PC-3 (cell line): ENCODE data around the gene MAST4. TPM values are rescaled to one million over a fixed set of nuclear protein-coding genes. Genes with fewer than 3 reads are reported as not detected.

Experiments
- ATAC-seq: fragments of 200-7000 bp; cut with Tn5 transposase; 2 replicates; pipeline ENCODE4 v1.9.1; 2020; ENCODE audit warnings: mild to moderate bottlenecking, moderate library complexity
- BruUV-seq: library from RNA; stranded (reverse); fragments of 400-500 nt; replicated peaks from 2 replicates; lab custom pipeline; 2021; lab: Mats Ljungman, UMichigan
- CTCF ChIA-PET: fragments of 300-600 bp; sonication (Branson Sonifier 250); formaldehyde crosslinking; loops from one replicate; lab custom pipeline; 2022; ENCODE audit warnings: antibody characterized with exemption; lab: Charles Lee
- POLR2A ChIA-PET: fragments of 300-600 bp; sonication (Branson Sonifier 250); formaldehyde crosslinking; loops from one replicate; lab custom pipeline; 2022; ENCODE audit warnings: antibody characterized with exemption; ENCODE audit not compliant: unreplicated experiment; lab: Charles Lee
- DNase-seq: peaks from one replicate; pipeline ENCODE4 v3.0.0-alpha.2; 2015
- H2AFZ ChIP-seq: fragments of 300-600 bp; sonication (generic); 2 replicates; pipeline ENCODE4 v1.6.0; 2016; ENCODE audit warnings: antibody characterized with exemption, low read length
- H3F3A ChIP-seq: fragments of 300-600 bp; sonication (generic); one replicate; pipeline ENCODE4 v1.6.0; 2017; ENCODE audit warnings: antibody characterized with exemption, low read length, control low read depth, mild to moderate bottlenecking; ENCODE audit not compliant: unreplicated experiment
- H3K27ac ChIP-seq: fragments of 300-600 bp; sonication (generic); 2 replicates; pipeline ENCODE4 v1.5.1; 2016; ENCODE audit warnings: mild to moderate bottlenecking, low read length
- H3K27me3 ChIP-seq: fragments of 300-600 bp; sonication (generic); 2 replicates; pipeline ENCODE4 v1.6.1; 2016; ENCODE audit warnings: low read length, mixed read lengths
- H3K36me3 ChIP-seq: fragments of 300-600 bp; sonication (generic); 2 replicates; pipeline ENCODE4 v1.6.1; 2016; ENCODE audit warnings: low read depth, mixed run types, low read length, mixed read lengths
- H3K4me1 ChIP-seq: fragments of 300-600 bp; sonication (generic); 2 replicates; pipeline ENCODE4 v1.5.1; 2016; ENCODE audit warnings: low read length; ENCODE audit not compliant: insufficient read depth
- H3K4me2 ChIP-seq: fragments of 300-600 bp; sonication (generic); 2 replicates; pipeline ENCODE4 v1.6.0; 2016; ENCODE audit warnings: low read length
- H3K4me3 ChIP-seq: fragments of 300-600 bp; sonication (generic); 2 replicates; pipeline ENCODE4 v1.5.1; 2016; ENCODE audit warnings: mild to moderate bottlenecking, low read length, mixed read lengths
- H3K79me2 ChIP-seq: fragments of 300-600 bp; sonication (generic); 2 replicates; pipeline ENCODE4 v1.6.1; 2017; ENCODE audit warnings: low read length, mixed read lengths
- H3K9ac ChIP-seq: fragments of 300-600 bp; sonication (generic); 2 replicates; pipeline ENCODE4 v1.6.0; 2016; ENCODE audit warnings: mild to moderate bottlenecking, low read length
- H3K9me2 ChIP-seq: fragments of 300-600 bp; sonication (generic); replicated peaks from 2 replicates; pipeline ENCODE4 v1.6.1; 2016; ENCODE audit warnings: mixed run types, low read length, mixed read lengths
- H3K9me3 ChIP-seq: fragments of 300-600 bp; sonication (generic); 2 replicates; pipeline ENCODE4 v1.6.1; 2016; ENCODE audit warnings: low read length, mixed read lengths
- H4K20me1 ChIP-seq: fragments of 300-600 bp; sonication (generic); 2 replicates; pipeline ENCODE4 v1.6.1; 2016; ENCODE audit warnings: low read length, mixed read lengths
- EZH2 ChIP-seq: fragments of 300-600 bp; sonication (generic); IDR thresholded peaks from one replicate; pipeline ENCODE4 v1.6.1; 2017; ENCODE audit warnings: antibody characterized with exemption, mild to moderate bottlenecking, low read length; ENCODE audit not compliant: unreplicated experiment
- EZH2phosphoT487 ChIP-seq: fragments of 300-600 bp; sonication (generic); IDR thresholded peaks from 2 replicates; pipeline ENCODE4 v1.6.1; 2018; ENCODE audit warnings: mild to moderate bottlenecking, antibody characterized with exemption, low read length, borderline replicate concordance
- intact Hi-C: fragments of 100-400 bp; cut with micrococcal nuclease; formaldehyde crosslinking; loops from 2 replicates; pipeline ENCODE4 v1.9.0; 2023
- total RNA-seq: library from RNA; depleted of rRNA; stranded (reverse); fragments of >200 nt; gene quantifications from 2 replicates; pipeline ENCODE4 v1.2.3, GENCODE V29; 2014
- TF ChIP-seq, protein P1 (sequence below): fragments of 300-600 bp; sonication (generic); conservative IDR thresholded peaks from 2 replicates; pipeline ENCODE4 v1.5.1; 2017; ENCODE audit warnings: antibody characterized with exemption, low read depth, mild to moderate bottlenecking, low read length

The MAST4 gene
- total RNA-seq, 1 experiment from 2014 or later: 7.9 TPM

DNA sequence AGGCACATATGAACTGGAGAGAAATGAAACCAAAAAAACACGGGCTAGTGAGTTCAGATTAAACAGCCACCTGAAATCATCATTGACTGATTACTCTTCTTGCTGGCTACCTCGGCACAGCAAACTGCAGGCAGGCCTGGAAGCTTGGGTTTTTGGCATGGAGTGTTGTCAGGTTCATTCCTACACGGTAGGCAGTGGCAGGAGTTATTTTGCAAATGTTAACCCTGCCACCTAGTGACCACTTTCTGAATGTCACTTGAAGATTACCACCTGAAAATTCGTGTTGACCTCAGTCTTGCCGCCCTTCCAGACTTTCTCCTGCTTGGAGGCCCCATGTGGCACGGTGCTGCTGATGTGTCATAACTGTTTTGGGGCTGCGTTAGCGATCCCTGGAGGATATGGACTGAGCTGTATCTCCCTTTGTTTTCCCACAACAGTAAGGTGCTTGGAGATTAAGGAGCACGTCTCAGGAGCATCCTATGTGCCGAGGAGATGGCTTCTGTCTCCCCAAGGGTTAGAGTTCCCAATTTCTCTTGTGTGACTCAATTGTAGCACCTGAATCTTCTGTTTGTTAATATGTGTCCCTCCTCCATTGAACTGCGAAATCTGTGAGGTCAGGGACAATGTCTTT, 613.1 kb downstream of the MAST4 start:
- TF ChIP-seq, protein P1, sequence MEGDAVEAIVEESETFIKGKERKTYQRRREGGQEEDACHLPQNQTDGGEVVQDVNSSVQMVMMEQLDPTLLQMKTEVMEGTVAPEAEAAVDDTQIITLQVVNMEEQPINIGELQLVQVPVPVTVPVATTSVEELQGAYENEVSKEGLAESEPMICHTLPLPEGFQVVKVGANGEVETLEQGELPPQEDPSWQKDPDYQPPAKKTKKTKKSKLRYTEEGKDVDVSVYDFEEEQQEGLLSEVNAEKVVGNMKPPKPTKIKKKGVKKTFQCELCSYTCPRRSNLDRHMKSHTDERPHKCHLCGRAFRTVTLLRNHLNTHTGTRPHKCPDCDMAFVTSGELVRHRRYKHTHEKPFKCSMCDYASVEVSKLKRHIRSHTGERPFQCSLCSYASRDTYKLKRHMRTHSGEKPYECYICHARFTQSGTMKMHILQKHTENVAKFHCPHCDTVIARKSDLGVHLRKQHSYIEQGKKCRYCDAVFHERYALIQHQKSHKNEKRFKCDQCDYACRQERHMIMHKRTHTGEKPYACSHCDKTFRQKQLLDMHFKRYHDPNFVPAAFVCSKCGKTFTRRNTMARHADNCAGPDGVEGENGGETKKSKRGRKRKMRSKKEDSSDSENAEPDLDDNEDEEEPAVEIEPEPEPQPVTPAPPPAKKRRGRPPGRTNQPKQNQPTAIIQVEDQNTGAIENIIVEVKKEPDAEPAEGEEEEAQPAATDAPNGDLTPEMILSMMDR: peak; percentile 68
- TF ChIP-seq EZH2: no peak
- Histone ChIP-seq H3K9me3 (no peaks in the 10 kb centered on the region), H3K9ac (no peak overlapping the region), H4K20me1 (no peaks in the 10 kb centered on the region), H3K27ac (no peak overlapping the region), H3K79me2 (no peaks in the 10 kb centered on the region), H3K36me3 (no peaks in the 10 kb centered on the region), H3K4me2 (peak overlapping the region; percentile 31; the same call in 1 of the 2 replicates), H3K4me3 (no peak overlapping the region), H2AFZ (0 out of 2 replicates have a peak overlapping the region, but pooled peaks have one; percentile 51), H3K9me2 (no peaks in the 10 kb centered on the region), H3K4me1 (peaks cover 53% of the 10 kb centered on the region), H3K27me3 (no peaks in the 10 kb centered on the region), H3F3A (peaks cover 9% of the 10 kb centered on the region)
- CTCF ChIA-PET: interaction anchor here (1.6 kb wide), 1 partner anchor 48 kb away, joined by 7 read pairs; no protein-coding TSS in a partner anchor
- DNase-seq (peak; percentile 85), ATAC-seq (peak; percentile 47)
- BruUV-seq: no TSS peak
- intact Hi-C loops: loop anchor here (1.0 to 5.0 kb wide), 2 partner anchors 52 to 402 kb away; no protein-coding TSS in a partner anchor
- POLR2A ChIA-PET: no interaction called here

DNA sequence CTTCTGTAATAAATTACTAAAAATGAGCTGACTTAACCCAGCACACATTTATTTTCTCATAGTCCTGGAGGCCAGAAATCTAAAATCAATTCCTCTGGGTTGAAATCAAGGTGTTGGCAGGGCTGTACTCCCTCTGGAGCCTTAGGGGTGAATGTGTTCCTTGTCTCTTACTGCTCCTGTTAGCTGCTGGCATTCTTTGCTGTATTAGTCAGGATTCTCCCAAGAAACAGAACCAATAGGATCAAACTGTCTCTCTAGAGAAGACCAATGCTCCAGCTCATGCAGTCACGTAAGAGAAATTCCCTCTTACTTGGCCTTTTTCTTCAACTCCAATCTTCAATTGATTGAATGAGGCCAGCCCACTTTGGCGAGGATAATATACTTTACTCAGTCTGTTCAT, 615.7 kb downstream of the MAST4 start:
- Histone ChIP-seq H3F3A (no peaks in the 10 kb centered on the region), H3K9me2 (no peaks in the 10 kb centered on the region), H3K27ac (no peak overlapping the region), H3K4me2 (0 out of 2 replicates have a peak overlapping the region, but pooled peaks have one; percentile 31), H3K27me3 (no peaks in the 10 kb centered on the region), H3K9me3 (no peaks in the 10 kb centered on the region), H3K4me1 (peaks cover 49% of the 10 kb centered on the region), H4K20me1 (no peaks in the 10 kb centered on the region), H2AFZ (no peak overlapping the region), H3K9ac (no peak overlapping the region), H3K36me3 (no peaks in the 10 kb centered on the region), H3K4me3 (no peak overlapping the region), H3K79me2 (no peaks in the 10 kb centered on the region)
- no peak for TF ChIP-seq EZH2phosphoT487
- TF ChIP-seq EZH2: no peak
- TF ChIP-seq, protein P1: no peak
- POLR2A ChIA-PET: no interaction called here
- CTCF ChIA-PET: interaction anchor here (0.8 kb wide), 1 partner anchor 418 kb away, joined by 3 read pairs; no protein-coding TSS in a partner anchor
- BruUV-seq: no TSS peak
- DNase-seq (peak; percentile 70), ATAC-seq (peak; percentile 14; the same call in 1 of the 2 replicates)
- intact Hi-C loops: no loop called here

- Histone ChIP-seq H3F3A (no peaks in the 10 kb centered on the region), H3K36me3 (no peaks in the 10 kb centered on the region), H3K9ac (no peak overlapping the region), H3K4me2 (no peak overlapping the region), H3K9me3 (no peaks in the 10 kb centered on the region), H3K27ac (no peak overlapping the region), H3K27me3 (no peaks in the 10 kb centered on the region), H3K4me3 (no peak overlapping the region), H3K9me2 (no peaks in the 10 kb centered on the region), H3K4me1 (peaks cover 30% of the 10 kb centered on the region), H2AFZ (no peak overlapping the region), H3K79me2 (no peaks in the 10 kb centered on the region), H4K20me1 (no peaks in the 10 kb centered on the region)
- BruUV-seq: no TSS peak
- TF ChIP-seq EZH2 (no peak), EZH2phosphoT487 (no peak)
- TF ChIP-seq, protein P1: no peak
- ATAC-seq (no peak), DNase-seq (peak; percentile 45)
- intact Hi-C loops: no loop called here
- CTCF ChIA-PET: no interaction called here
- POLR2A ChIA-PET: no interaction called here
Observed at GRCh38 chr5:67214036-67214435, 617.8 kb downstream of the MAST4 start.
